HFFc6 (cell line): Measurements from ENCODE around the gene ABCA5. TPM values are rescaled to one million over a fixed set of nuclear protein-coding genes. Genes with fewer than 3 reads are reported as not detected.
"Not testable (repeated sequence)": the region's sequence is repeated elsewhere in the genome, so short reads cannot be mapped to it uniquely, and the experiment has no call there.

Experiments used
- DNase-seq: peaks from one replicate; pipeline ENCODE4 v3.0.0-alpha.2; 2018
- H3K27ac Mint-ChIP-seq: 2 replicates; pipeline ENCODE4 v1.8.0; 2020; ENCODE audit warnings: mild to moderate bottlenecking, mixed read lengths
- H3K27me3 Mint-ChIP-seq: 2 replicates; pipeline ENCODE4 v1.8.0; 2021; ENCODE audit warnings: mild to moderate bottlenecking, moderate library complexity, mixed read lengths; ENCODE audit not compliant: insufficient read depth
- H3K36me3 Mint-ChIP-seq: 2 replicates; pipeline ENCODE4 v1.8.0; 2021; ENCODE audit warnings: low read depth, mixed read lengths
- H3K4me1 Mint-ChIP-seq: 2 replicates; pipeline ENCODE4 v1.8.0; 2020; ENCODE audit warnings: low read depth, mixed read lengths
- H3K4me3 Mint-ChIP-seq: 2 replicates; pipeline ENCODE4 v1.8.0; 2020; ENCODE audit warnings: mild to moderate bottlenecking, moderate library complexity, mixed read lengths
- H3K9me3 Mint-ChIP-seq: 2 replicates; pipeline ENCODE4 v1.8.0; 2020; ENCODE audit warnings: mild to moderate bottlenecking, mixed read lengths
- total RNA-seq, 6 experiments: library from RNA; stranded (reverse); fragmentation: NEBNext Ultra II Directional; extraction: Animal tissue kit (Norgen Biotek cat#: 25700); gene quantifications; 2 replicates in 1 of 6; 3 replicates in 5 of 6; pipeline ENCODE4 v1.2.3, GENCODE V29; 2021
- TF ChIP-seq, protein P1 (sequence below): fragments of 200-600 bp; sonication (generic); IDR thresholded peaks from 2 replicates; pipeline ENCODE4 v1.5.0; 2021; ENCODE audit warnings: antibody characterized with exemption, mild to moderate bottlenecking

The ABCA5 gene
- total RNA-seq, 6 experiments from 2014 or later: 4.7 to 8.5 (median 5.3) TPM

DNA sequence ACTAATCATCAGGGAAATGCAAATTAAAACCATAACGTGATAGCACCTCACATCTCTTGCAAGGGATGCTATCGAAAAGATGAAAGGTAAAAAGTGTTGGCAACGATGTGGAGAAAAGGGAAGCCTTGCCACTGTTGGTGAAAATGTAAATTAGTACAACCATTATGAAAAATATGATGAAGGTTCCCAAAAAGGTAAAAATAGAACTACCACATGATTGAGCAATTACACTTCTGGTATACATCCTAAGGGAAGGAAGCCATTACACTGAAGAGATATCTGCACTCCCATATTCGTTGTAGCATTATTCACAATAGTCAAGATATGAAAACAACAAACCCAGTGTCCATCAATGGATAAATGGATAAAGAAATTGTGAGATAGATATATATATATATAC is 119.8 kb downstream of the ABCA5 start:
- Mint-ChIP-seq H3K4me1 (no peaks in the 10 kb centered on the region), H3K9me3 (no peaks in the 10 kb centered on the region), H3K36me3 (no peaks in the 10 kb centered on the region), H3K4me3 (no peak overlapping the region), H3K27ac (no peak overlapping the region), H3K27me3 (no peaks in the 10 kb centered on the region)
- TF ChIP-seq, protein P1, sequence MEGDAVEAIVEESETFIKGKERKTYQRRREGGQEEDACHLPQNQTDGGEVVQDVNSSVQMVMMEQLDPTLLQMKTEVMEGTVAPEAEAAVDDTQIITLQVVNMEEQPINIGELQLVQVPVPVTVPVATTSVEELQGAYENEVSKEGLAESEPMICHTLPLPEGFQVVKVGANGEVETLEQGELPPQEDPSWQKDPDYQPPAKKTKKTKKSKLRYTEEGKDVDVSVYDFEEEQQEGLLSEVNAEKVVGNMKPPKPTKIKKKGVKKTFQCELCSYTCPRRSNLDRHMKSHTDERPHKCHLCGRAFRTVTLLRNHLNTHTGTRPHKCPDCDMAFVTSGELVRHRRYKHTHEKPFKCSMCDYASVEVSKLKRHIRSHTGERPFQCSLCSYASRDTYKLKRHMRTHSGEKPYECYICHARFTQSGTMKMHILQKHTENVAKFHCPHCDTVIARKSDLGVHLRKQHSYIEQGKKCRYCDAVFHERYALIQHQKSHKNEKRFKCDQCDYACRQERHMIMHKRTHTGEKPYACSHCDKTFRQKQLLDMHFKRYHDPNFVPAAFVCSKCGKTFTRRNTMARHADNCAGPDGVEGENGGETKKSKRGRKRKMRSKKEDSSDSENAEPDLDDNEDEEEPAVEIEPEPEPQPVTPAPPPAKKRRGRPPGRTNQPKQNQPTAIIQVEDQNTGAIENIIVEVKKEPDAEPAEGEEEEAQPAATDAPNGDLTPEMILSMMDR: no peak
- no peak for DNase-seq

DNA sequence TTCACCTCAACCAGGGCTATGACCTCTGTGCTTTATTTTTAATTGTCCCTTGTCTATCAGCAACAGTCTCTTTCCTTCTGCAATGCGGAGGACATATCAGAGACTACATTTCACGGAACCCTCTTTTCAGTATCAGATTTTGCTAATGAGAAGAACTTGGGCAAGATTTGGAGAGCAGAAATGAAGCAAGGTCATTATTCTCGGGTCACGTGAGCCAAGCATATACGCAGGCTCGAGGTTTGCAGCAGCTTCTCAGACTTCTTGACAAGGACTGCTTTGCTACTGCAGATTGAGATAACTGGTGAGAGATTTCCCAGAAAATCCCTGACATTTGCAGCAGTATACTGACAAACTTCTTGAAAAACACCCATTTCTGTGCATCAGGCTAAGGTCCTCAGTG is 128.7 kb downstream of the ABCA5 start:
- Mint-ChIP-seq H3K4me3 (no peak overlapping the region), H3K27me3 (no peaks in the 10 kb centered on the region), H3K9me3 (no peaks in the 10 kb centered on the region; the same call in none of the 2 replicates), H3K4me1 (no peaks in the 10 kb centered on the region), H3K36me3 (no peaks in the 10 kb centered on the region), H3K27ac (no peak overlapping the region)
- no peak for DNase-seq
- TF ChIP-seq, protein P1: no peak

DNA sequence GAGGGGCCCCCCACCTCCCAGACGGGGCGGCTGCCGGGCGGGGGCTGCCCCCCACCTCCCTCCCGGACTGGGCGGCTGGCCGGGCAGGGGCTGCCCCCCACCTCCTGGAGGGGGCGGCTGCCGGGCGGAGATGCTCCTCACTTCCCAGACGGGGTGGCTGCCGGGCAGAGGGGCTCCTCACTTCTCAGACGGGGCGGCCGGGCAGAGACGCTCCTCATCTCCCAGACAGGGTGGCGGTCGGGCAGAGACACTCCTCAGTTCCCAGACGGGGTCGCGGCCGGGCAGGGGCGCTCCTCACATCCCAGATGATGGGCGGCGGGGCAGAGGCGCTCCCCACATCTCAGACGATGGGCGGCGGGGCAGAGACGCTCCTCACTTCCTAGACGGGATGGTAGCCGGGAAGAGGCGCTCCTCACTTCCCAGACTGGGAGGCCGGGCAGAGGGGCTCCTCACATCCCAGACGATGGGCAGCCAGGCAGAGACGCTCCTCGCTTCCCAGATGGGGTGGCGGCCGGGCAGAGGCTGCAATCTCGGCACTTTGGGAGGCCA is 130.8 kb downstream of the ABCA5 start:
- DNase-seq, H3K27ac Mint-ChIP-seq, H3K9me3 Mint-ChIP-seq, H3K4me3 Mint-ChIP-seq, H3K4me1 Mint-ChIP-seq, H3K27me3 Mint-ChIP-seq, H3K36me3 Mint-ChIP-seq: not testable (repeated sequence)

Other genes starting within 250 kb of the ABCA5 start
- under 1 TPM in 1 of 6 experiments, not detected in 5; 0.07 TPM for gene ABCA6, start 185.2 kb downstream of the ABCA5 start, total RNA-seq
- under 1 TPM in 3 of 6 experiments, not detected in 3; 0.03 to 0.17 (median 0.07) TPM for gene ABCA10, start 98.3 kb downstream of the ABCA5 start, total RNA-seq
- gene MAP2K6, start 87.6 kb upstream of the ABCA5 start, total RNA-seq: under 1 TPM in 5 of 6 experiments, not detected in 1; 0.06 to 0.66 (median 0.09) TPM